ENCODE data around the gene POLR2B.

Gene POLR2B

DNA sequence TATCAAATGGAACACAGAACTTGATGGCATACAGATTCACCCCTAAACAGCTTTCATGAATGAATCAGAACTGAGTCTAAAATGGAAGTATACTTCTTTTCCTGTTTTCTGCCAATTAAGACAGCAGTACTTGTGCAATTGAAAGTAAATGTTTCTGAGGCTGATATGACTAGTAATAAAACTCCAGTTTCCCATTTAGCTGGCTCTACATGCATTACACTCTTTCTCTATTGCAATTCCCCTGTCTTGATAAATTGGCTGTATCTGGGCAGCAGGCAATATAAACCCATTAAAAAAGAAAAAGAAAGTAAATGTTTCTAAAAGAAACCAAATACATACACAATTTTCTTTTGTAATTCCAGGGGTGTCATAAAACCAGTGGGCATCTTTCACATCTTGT is 5.9 kb upstream of the POLR2B start:
- DNase-seq (ENCODE audit: low read depth) = no peak
- H3K4me3 ChIP-seq (ENCODE audit: low read depth, low read length) = no peak overlapping the region
- TF ChIP-seq CTCF (IDR thresholded peaks at IDR 0.05; ENCODE audit: low read depth, low read length, missing control alignments) = no peak

GRCh38 chr4:56973336-56973735 is 5.4 kb upstream of the POLR2B start:
- no peak for TF ChIP-seq CTCF (IDR thresholded peaks at IDR 0.05; ENCODE audit: low read depth, low read length, missing control alignments)
- no peak for DNase-seq (ENCODE audit: low read depth)
- no peak overlapping the region for H3K4me3 ChIP-seq (ENCODE audit: low read depth, low read length)

DNA sequence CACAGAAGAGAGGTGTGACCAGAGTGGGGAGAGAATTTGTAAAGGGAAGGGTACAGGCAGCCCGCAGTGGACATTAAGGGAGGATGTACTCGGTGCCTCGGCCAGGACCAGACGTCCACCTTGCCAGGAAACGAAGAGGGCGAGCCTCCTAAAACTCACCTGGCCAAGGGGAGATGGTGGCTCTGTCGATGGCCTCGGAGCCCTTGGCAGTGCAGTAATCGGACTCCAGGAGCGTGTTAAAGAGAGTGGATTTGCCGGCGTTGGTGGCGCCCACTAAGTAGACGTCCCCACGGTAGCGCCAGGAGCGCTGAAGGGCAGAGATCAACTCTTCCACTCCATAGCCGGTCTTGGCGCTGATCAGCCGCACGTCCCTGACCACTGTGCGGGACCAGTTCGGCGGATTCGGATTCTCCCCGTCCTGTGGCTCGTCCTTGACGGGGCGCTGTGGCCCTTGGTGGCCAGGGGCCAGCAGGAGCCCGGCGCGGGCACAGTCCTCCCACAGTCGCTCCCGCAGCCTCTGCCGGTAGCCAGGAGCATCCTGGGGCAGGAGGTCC is 2.3 kb upstream of the POLR2B start:
- DNase-seq (ENCODE audit: low read depth) = no peak
- peak overlapping the region; percentile 99 for H3K4me3 ChIP-seq (ENCODE audit: low read depth, low read length)
- no peak for TF ChIP-seq CTCF (IDR thresholded peaks at IDR 0.05; ENCODE audit: low read depth, low read length, missing control alignments)

DNA sequence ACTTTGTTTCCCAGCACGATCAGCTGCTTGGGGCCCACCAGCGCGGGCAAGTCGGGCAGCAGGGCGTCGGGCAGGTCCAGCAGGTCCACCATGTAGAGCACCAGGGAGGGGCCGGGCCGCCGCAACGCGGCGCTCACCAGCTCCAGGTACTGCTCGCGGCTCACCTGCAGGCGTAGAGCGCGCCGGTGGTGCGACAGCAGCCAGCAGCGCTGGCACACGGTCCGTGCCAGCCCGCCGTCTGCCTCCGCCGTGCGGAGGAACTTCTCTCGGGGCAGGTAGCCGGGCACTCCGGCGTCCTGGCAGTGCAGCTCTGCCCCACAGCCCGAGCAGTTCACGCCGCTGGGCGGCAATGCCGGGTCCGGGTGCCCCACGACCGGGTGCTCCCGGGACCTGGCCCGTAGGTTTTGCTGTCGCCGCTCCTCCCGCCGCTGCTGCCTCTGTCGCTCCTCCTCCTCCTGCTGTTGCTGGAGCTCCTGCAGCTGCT is 1.8 kb upstream of the POLR2B start:
- no peak for DNase-seq (ENCODE audit: low read depth)
- TF ChIP-seq CTCF (IDR thresholded peaks at IDR 0.05; ENCODE audit: low read depth, low read length, missing control alignments) = peak; percentile 15
- peak overlapping the region; percentile 99 for H3K4me3 ChIP-seq (ENCODE audit: low read depth, low read length)

- peak within 1 kb of the TSS; percentile 99 for H3K4me3 ChIP-seq (ENCODE audit: low read depth, low read length)
- DNase-seq (ENCODE audit: low read depth) = peak; percentile 100
- TF ChIP-seq CTCF (IDR thresholded peaks at IDR 0.05; ENCODE audit: low read depth, low read length, missing control alignments) = no peak
Observed at GRCh38 chr4:56977321-56978012, 1.2 kb upstream of the POLR2B start, which contains the start of gene NOA1. Gene NOA1, minus strand, starts transcription at chr4:56977606. Its CDS starts 21 bp downstream, at chr4:56977585.

- peak overlapping the region; percentile 99 for H3K4me3 ChIP-seq (ENCODE audit: low read depth, low read length)
- no peak for DNase-seq (ENCODE audit: low read depth)
- TF ChIP-seq CTCF (IDR thresholded peaks at IDR 0.05; ENCODE audit: low read depth, low read length, missing control alignments) = no peak
Observed at GRCh38 chr4:56979421-56980072, 851 bp downstream of the POLR2B start.
